Measurements from ENCODE around the gene CCDC34. TPM values are rescaled to one million over a fixed set of nuclear protein-coding genes. Genes with fewer than 3 reads are reported as not detected.
"Not testable (repeated sequence)": the region's sequence is repeated elsewhere in the genome, so short reads cannot be mapped to it uniquely, and the experiment has no call there.

The CCDC34 gene
- total and polyA plus RNA-seq, 8 donors, result 3.3 to 10.1 (median 4.5) TPM

DNA sequence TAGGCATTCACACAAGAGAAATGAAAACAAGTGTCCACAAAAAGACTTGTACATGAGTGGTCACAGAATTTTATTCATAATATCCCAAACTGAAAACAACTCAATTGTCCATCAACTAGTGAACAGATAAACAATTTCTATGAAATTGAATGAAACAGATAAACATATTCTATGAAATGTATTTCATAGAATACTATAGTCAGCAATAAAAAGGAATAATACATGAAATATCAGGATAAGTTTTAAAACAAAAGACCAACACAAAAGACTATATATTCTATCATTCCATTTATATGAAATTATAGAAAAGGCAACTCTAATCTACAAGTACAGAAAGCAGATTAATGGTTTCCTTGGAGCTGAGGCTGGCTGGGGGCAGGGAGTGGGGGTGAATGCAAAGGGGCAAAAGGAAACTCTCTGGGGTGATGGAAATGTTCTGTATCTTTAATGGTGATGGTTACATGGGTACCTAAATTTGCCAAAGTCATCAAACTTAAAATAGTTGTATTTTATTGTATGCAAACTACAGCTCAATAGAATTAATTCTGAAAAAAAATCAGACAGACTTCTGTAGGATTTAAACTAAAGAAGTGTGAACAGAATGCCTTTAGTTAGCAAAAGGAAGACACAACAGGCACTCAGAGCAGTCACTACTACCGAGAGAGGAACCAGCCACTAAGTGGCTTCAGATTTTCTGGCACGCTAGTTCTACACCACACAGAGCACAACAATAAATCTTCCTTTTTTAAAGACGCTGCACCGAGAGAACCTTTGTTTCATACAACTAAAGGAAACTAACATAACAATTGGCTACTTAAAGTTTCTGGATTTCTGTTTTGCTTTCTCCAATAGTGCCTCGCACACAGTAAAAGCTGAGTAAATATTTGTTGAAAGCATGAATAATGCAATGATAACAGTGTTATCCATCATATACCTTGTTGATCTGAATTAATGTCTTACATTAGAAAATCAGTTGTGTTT lies 15.4 kb downstream of the CCDC34 start:
- FAIRE-seq, result peak; percentile 73
- ATAC-seq, result peak; percentile 62 to 83 (median 78)
- intact Hi-C loops (cut with DNase I), result no loop called here

DNA sequence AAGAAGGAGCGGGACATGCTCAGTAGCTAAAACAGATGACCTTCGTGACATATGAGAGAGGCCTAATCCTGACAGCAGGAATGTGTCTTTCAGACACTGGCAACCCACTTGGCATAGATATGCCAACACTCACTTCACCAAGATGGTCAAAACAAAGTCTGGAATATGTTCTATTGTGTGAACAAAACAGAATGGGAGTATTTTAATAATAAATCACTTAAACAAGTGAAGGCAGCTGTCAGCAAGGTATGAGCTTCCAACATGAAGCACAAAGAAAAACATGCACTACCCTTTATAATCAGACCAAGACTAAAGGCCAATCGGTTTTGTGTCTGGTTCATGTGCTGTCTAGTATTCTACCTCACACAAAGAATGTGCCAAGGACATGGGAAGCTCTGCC lies 23.1 kb downstream of the CCDC34 start:
- ATAC-seq (no peak), DNase-seq (no peak), FAIRE-seq (no peak)
- no peak overlapping the region for H3K27ac ChIP-seq
- H3K36me3 ChIP-seq, result no peaks in the 10 kb centered on the region
- 81 to 83% methylated on average over 3 of the region's 3 CpGs for WGBS, 2 donors
- no peaks in the 10 kb centered on the region for H3K4me1 ChIP-seq
- no peak overlapping the region for H3K4me3 ChIP-seq
- TF ChIP-seq, protein P1, sequence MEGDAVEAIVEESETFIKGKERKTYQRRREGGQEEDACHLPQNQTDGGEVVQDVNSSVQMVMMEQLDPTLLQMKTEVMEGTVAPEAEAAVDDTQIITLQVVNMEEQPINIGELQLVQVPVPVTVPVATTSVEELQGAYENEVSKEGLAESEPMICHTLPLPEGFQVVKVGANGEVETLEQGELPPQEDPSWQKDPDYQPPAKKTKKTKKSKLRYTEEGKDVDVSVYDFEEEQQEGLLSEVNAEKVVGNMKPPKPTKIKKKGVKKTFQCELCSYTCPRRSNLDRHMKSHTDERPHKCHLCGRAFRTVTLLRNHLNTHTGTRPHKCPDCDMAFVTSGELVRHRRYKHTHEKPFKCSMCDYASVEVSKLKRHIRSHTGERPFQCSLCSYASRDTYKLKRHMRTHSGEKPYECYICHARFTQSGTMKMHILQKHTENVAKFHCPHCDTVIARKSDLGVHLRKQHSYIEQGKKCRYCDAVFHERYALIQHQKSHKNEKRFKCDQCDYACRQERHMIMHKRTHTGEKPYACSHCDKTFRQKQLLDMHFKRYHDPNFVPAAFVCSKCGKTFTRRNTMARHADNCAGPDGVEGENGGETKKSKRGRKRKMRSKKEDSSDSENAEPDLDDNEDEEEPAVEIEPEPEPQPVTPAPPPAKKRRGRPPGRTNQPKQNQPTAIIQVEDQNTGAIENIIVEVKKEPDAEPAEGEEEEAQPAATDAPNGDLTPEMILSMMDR (IDR thresholded peaks at IDR 0.05), result no peak
- H3K9me3 ChIP-seq, result no peaks in the 10 kb centered on the region
- intact Hi-C loops (cut with DNase I), result no loop called here
- no peaks in the 10 kb centered on the region for H3K27me3 ChIP-seq

More for the DNA sequence above, 15.4 kb downstream of the CCDC34 start:
- Histone ChIP-seq H3K4me1 (peaks cover 22 to 30% (median 28%) of the 10 kb centered on the region in 3 donors), H3K36me3 (no peaks in the 10 kb centered on the region), H3K27me3 (no peaks in the 10 kb centered on the region), H3K9me3 (no peaks in the 10 kb centered on the region), H3K4me3 (peak overlapping the region in 2 of 4 donors; percentile 9 to 15), H3K27ac (peak overlapping the region in 2 of 4 donors; percentile 33 to 60)
- TF ChIP-seq, protein P1 (IDR thresholded peaks at IDR 0.05), result no peak
- no peak for DNase-seq
- 9 to 10% methylated on average over 5 of the region's 5 CpGs for WGBS, 2 donors

DNA sequence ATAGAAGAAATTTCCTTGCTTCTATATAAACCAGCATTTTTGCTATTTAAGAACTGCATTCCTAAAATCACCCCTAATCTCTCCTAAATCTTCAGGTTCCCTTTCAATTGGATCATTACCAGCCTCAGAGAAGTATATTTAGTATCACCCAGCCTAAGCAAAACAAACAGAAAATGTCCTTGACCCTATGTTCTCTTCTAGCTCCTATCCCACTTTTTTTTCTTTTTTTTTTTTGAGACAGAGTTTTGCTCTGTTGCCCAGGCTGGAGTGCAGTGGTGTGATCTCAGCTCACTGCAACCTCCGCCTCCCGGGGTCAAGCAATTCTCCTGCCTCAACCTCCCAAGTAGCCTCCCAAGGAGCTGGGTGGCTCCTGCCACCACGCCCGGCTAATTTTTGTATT lies 28.3 kb downstream of the CCDC34 start:
- H3K9me3 ChIP-seq; H3K4me3 ChIP-seq; ATAC-seq; intact Hi-C loops (cut with DNase I); H3K27me3 ChIP-seq; H3K4me1 ChIP-seq; H3K36me3 ChIP-seq; FAIRE-seq; DNase-seq; H3K27ac ChIP-seq: not testable (repeated sequence)
- WGBS, 2 donors, result 95 to 98% methylated on average over 4 of the region's 4 CpGs

DNA sequence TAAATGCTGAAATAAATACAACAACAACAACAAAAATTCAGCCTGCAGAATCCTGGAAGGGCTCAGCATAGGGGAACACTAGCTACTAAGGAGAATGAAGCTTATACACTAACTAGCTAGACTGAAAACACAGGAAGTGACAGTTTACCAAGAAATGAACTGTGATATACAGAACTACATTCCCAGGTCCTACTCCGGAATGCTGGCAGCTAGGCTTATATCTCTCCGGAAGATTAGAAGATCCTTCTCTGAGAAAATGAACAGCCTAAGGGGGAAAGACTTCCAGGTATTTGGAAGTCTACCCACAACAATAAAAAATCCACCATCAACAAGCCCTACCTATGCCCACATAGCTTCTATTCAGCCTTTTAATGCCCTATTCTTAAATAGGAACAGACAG lies 31.0 kb downstream of the CCDC34 start:
- WGBS, 2 donors, result 37 to 64% methylated on average over 2 of the region's 2 CpGs
- Histone ChIP-seq H3K9me3 (no peaks in the 10 kb centered on the region), H3K36me3 (no peaks in the 10 kb centered on the region), H3K4me1 (peaks cover 0 to 9% (median 0%) of the 10 kb centered on the region in 3 donors), H3K4me3 (no peak overlapping the region), H3K27me3 (no peaks in the 10 kb centered on the region), H3K27ac (no peak overlapping the region)
- intact Hi-C loops (cut with DNase I), result no loop called here
- no peak for ATAC-seq
- no peak for DNase-seq
- FAIRE-seq, result no peak
- TF ChIP-seq, protein P1 (IDR thresholded peaks at IDR 0.05), result no peak

DNA sequence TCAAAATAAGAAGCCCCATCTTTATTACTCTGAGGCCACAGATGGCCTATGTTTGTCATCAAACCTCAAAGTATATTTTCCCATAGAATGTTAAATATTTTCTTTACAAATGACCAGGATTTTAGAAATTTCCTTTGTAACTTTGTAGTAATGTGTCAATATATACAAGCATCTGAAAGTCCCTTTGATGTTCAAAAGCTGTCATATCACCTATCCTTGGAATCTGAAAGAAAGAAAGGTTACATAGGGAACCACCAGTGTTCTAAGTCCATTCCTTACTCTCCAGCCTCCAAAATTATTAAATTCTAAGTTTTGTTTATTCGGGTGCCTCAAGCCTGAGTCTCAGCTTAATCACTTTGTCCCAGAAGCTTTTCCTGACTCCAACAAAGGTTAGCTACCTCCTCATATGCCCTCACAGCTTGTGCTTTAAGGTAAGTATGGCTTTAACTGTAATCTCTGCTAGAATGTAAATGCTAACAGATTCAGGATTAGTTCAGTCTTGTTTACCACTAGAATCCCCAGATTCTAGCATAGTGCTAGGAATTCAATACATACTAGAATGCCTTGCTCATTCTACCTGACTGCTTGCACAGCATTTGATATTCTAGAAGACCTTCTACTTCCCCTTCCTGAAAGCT lies 32.3 kb downstream of the CCDC34 start:
- TF ChIP-seq, protein P1 (IDR thresholded peaks at IDR 0.05), result no peak

More for the DNA sequence above, 32.3 kb downstream of the CCDC34 start:
- no peaks in the 10 kb centered on the region for H3K9me3 ChIP-seq
- intact Hi-C loops (cut with DNase I), result no loop called here
- WGBS, 2 donors, result 96 to 97% methylated on average over 1 of the region's 1 CpG
- DNase-seq (no peak), ATAC-seq (no peak), FAIRE-seq (no peak)
- peaks cover 0 to 9% (median 0%) of the 10 kb centered on the region in 3 donors for H3K4me1 ChIP-seq
- no peaks in the 10 kb centered on the region for H3K36me3 ChIP-seq
- H3K27ac ChIP-seq, result no peak overlapping the region
- H3K27me3 ChIP-seq, result no peaks in the 10 kb centered on the region
- H3K4me3 ChIP-seq, result no peak overlapping the region
